Activated B cell treated with CpG ODN at 0.5 μM for 24 hours (primary cell): ENCODE measurements around the gene RFPL3. TPM values are rescaled to one million over a fixed set of nuclear protein-coding genes. Genes with fewer than 3 reads are reported as not detected.
"Not testable (repeated sequence)": the region's sequence is repeated elsewhere in the genome, so short reads cannot be mapped to it uniquely, and the experiment has no call there.

Experiments used
- ATAC-seq: fragments of 200-7000 bp; cut with Tn5 transposase; one replicate; pipeline ENCODE4 v1.10.0; 2021; ENCODE audit warnings: low read depth, mild to moderate bottlenecking, moderate library complexity
- CTCF ChIA-PET: fragments of 350-600 bp; sonication (Branson Sonifier 250); formaldehyde crosslinking; loops from one replicate; lab custom pipeline; 2021; ENCODE audit warnings: antibody characterized with exemption; lab: Charles Lee
- POLR2A ChIA-PET: fragments of 350-600 bp; sonication (Branson Sonifier 250); formaldehyde crosslinking; loops from one replicate; lab custom pipeline; 2021; ENCODE audit warnings: antibody characterized with exemption; lab: Charles Lee
- DNase-seq: peaks from one replicate; pipeline ENCODE4 v3.0.0; 2022
- H3K27ac Mint-ChIP-seq: one replicate; pipeline ENCODE4 v1.8.0; 2020; ENCODE audit warnings: mixed read lengths
- H3K27me3 Mint-ChIP-seq: one replicate; pipeline ENCODE4 v1.8.0; 2021; ENCODE audit warnings: mixed read lengths
- H3K36me3 Mint-ChIP-seq: one replicate; pipeline ENCODE4 v1.8.0; 2021; ENCODE audit warnings: low read depth, mixed read lengths
- H3K4me1 Mint-ChIP-seq: one replicate; pipeline ENCODE4 v1.8.0; 2021; ENCODE audit warnings: mixed read lengths
- H3K4me3 Mint-ChIP-seq: one replicate; pipeline ENCODE4 v1.8.0; 2020; ENCODE audit warnings: mild to moderate bottlenecking, mixed read lengths
- H3K9me3 Mint-ChIP-seq: one replicate; pipeline ENCODE4 v1.8.0; 2020; ENCODE audit warnings: mixed read lengths
- CTCF ChIP-seq: fragments of 200-600 bp; IDR thresholded peaks from one replicate; pipeline ENCODE4 v1.8.0; 2022; ENCODE audit warnings: antibody characterized with exemption, mild to moderate bottlenecking
- intact Hi-C: fragments of 100-400 bp; cut with micrococcal nuclease; formaldehyde crosslinking; loops from one replicate; pipeline ENCODE4 v1.15.1; 2024
- total RNA-seq: library from RNA; stranded (reverse); gene quantifications from 2 replicates; pipeline ENCODE4 v1.2.3, GENCODE V29; 2022

RFPL3 gene
- not detected in 2 replicates for total RNA-seq

GRCh38 chr22:32357567-32357966 lies at the start of gene RFPL3:
Gene RFPL3, plus strand, starts transcription at chr22:32357867. Its CDS starts 205 bp downstream, at chr22:32358072.
- H3K9me3 Mint-ChIP-seq, ATAC-seq, POLR2A ChIA-PET, H3K27ac Mint-ChIP-seq, CTCF ChIA-PET, H3K36me3 Mint-ChIP-seq, H3K4me3 Mint-ChIP-seq, intact Hi-C loops, DNase-seq, H3K27me3 Mint-ChIP-seq, H3K4me1 Mint-ChIP-seq: not testable (repeated sequence)

- intact Hi-C loops: no loop called here
- no peak for DNase-seq
- ChIA-PET POLR2A (no interaction called here), CTCF (no interaction called here)
- Mint-ChIP-seq H3K9me3 (no peaks in the 10 kb centered on the region), H3K4me3 (no peak overlapping the region), H3K36me3 (no peaks in the 10 kb centered on the region), H3K4me1 (no peaks in the 10 kb centered on the region), H3K27me3 (peaks cover 25% of the 10 kb centered on the region), H3K27ac (no peak overlapping the region)
- ATAC-seq: no peak
- TF ChIP-seq CTCF: no peak
Measured at GRCh38 chr22:32308191-32308590, 49.5 kb upstream of the RFPL3 start.

GRCh38 chr22:32308934-32309333 lies 48.7 kb upstream of the RFPL3 start:
- H3K36me3 Mint-ChIP-seq: no peaks in the 10 kb centered on the region
- peaks cover 29% of the 10 kb centered on the region for H3K27me3 Mint-ChIP-seq
- H3K9me3 Mint-ChIP-seq: no peaks in the 10 kb centered on the region
- H3K27ac Mint-ChIP-seq: no peak overlapping the region
- ATAC-seq (no peak), DNase-seq (no peak)
- CTCF ChIA-PET: no interaction called here
- TF ChIP-seq CTCF: no peak
- no peaks in the 10 kb centered on the region for H3K4me1 Mint-ChIP-seq
- H3K4me3 Mint-ChIP-seq: no peak overlapping the region
- POLR2A ChIA-PET: no interaction called here
- intact Hi-C loops: no loop called here

DNA sequence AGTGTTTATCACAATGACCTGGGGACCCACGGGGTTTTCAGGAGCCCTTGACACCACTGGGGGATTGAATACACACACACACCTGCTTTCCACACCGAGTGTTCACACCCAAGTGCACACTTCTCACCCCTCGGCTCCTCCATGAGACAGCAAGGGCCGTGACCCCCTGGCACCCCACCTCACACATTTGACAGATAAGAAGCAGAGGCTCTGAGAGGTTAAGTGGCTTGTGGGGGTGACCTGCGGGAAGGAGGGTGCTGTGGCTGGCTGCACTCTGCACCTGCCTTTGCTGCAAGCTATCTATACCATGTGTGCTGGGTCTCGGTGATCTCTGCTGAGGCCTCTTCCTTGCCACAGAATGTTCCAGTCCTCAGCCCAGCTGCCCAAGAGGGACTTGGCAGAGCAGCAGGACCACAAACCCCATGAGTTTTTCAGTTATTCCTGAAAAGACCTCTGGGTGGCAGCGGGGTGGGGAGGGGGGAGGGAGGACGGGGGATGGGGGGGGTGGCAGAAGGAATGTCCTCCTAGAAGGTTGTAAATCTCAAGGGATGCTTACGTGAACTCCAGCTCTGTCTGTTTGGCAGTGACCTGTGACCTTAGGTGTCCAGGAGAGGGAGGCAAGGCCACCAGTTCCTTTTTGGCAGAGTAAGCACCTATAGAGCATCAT lies 47.9 kb upstream of the RFPL3 start:
- no peak overlapping the region for H3K27ac Mint-ChIP-seq
- ChIA-PET CTCF (no interaction called here), POLR2A (no interaction called here)
- TF ChIP-seq CTCF: no peak
- intact Hi-C loops: no loop called here
- DNase-seq (no peak), ATAC-seq (no peak)
- no peaks in the 10 kb centered on the region for H3K4me1 Mint-ChIP-seq
- H3K4me3 Mint-ChIP-seq: no peak overlapping the region
- H3K9me3 Mint-ChIP-seq: no peaks in the 10 kb centered on the region
- peaks cover 28% of the 10 kb centered on the region for H3K27me3 Mint-ChIP-seq
- no peaks in the 10 kb centered on the region for H3K36me3 Mint-ChIP-seq

DNA sequence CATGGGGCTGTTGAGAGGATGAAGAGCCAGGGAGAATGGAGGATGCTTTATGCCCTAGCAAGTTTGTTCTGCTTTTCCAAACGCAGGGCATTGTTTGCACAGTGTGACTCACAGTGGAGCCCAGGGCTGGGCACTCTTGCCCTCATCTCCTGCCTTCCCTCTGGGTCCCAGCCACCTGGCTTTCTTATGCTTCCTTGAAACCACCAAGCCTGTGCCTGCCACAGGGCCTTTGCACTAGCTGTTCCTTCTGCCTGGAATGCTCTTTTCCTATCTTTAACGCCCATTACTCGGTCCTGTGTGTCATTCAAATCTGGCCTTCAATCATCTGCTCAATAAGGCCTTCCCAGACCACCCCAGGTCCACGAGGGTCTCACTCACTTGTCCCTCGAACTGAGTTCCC lies 46.9 kb upstream of the RFPL3 start:
- no peak for ATAC-seq

More for the DNA sequence above, 46.9 kb upstream of the RFPL3 start:
- no peaks in the 10 kb centered on the region for H3K4me1 Mint-ChIP-seq
- H3K27me3 Mint-ChIP-seq: peaks cover 28% of the 10 kb centered on the region
- ChIA-PET POLR2A (no interaction called here), CTCF (no interaction called here)
- no peak overlapping the region for H3K4me3 Mint-ChIP-seq
- intact Hi-C loops: no loop called here
- H3K27ac Mint-ChIP-seq: no peak overlapping the region
- no peaks in the 10 kb centered on the region for H3K36me3 Mint-ChIP-seq
- no peak for DNase-seq
- TF ChIP-seq CTCF: no peak
- H3K9me3 Mint-ChIP-seq: no peaks in the 10 kb centered on the region
